Measurements from ENCODE around the gene RAVER1. TPM values are rescaled to one million over a fixed set of nuclear protein-coding genes. Genes with fewer than 3 reads are reported as not detected.
"Not testable (repeated sequence)": the region's sequence is repeated elsewhere in the genome, so short reads cannot be mapped to it uniquely, and the experiment has no call there.

Gene RAVER1
- total RNA-seq, 1 experiment from 2014 or later = 10.6 TPM

DNA sequence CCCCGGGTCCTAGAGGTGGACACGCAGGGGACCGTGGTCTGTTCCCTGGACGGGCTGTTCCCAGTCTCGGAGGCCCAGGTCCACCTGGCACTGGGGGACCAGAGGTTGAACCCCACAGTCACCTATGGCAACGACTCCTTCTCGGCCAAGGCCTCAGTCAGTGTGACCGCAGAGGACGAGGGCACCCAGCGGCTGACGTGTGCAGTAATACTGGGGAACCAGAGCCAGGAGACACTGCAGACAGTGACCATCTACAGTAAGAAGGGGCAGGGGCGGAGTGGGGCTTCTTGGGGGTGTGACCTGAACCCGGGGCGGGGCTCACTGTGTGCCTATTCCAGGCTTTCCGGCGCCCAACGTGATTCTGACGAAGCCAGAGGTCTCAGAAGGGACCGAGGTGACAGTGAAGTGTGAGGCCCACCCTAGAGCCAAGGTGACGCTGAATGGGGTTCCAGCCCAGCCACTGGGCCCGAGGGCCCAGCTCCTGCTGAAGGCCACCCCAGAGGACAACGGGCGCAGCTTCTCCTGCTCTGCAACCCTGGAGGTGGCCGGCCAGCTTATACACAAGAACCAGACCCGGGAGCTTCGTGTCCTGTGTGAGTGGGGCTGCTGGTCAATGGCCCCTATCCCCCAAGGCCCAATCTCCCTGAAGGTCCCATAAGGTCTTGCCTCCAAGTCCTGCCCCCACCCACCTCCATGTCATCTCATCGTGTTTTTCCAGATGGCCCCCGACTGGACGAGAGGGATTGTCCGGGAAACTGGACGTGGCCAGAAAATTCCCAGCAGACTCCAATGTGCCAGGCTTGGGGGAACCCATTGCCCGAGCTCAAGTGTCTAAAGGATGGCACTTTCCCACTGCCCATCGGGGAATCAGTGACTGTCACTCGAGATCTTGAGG lies 49.0 kb downstream of the RAVER1 start:
- in situ Hi-C loops (cut with HindIII; ENCODE audit: low pct_unique_long_range_greater_than_20kb, low sequenced_read_pairs) = no loop called here
- DNase-seq (ENCODE audit: low read depth) = no peak

DNA sequence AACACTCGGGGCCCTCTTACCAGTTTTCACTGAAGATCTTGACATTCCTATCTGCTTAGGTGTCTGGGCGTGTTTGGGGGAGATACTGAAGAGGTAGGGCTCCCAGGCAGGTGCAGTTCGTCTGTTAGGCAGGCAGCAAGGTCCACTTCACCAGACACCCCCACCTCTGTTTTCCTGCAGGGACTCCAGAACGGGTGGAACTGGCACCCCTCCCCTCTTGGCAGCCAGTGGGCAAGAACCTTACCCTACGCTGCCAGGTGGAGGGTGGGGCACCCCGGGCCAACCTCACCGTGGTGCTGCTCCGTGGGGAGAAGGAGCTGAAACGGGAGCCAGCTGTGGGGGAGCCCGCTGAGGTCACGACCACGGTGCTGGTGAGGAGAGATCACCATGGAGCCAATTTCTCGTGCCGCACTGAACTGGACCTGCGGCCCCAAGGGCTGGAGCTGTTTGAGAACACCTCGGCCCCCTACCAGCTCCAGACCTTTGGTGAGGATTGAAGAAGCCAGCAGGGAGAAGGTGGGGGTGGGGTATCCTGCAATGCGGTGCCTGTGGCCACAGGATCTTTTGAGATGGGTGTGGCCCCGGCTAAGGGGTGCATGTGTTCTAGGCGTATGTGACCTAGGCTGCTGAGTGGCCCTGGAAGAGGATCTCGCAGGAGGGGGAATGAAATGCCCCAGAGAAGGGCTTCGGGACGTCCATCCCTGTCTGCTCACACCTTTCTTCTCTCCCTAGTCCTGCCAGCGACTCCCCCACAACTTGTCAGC lies 49.8 kb downstream of the RAVER1 start:
- in situ Hi-C loops (cut with HindIII; ENCODE audit: low pct_unique_long_range_greater_than_20kb, low sequenced_read_pairs) = no loop called here
- no peak for DNase-seq (ENCODE audit: low read depth)

DNA sequence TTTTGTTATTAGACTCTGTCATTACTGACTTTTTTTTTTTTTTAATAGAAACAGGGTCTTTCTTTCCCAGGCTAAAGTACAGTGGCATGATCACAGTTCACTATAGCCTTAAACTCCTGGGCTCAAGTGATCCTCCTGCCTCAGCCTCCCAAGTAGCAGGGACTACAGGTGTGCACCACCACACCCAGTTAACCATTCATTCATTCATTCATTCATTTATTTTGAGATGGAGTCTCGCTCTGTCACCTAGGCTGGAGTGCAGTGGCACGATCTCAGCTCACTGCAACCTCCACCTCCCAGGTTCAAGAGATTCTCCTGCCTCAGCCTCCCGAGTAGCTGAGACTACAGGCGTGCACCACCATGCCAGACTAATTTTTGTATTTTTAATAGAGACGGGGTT lies 51.3 kb downstream of the RAVER1 start:
- DNase-seq (ENCODE audit: low read depth); in situ Hi-C loops (cut with HindIII; ENCODE audit: low pct_unique_long_range_greater_than_20kb, low sequenced_read_pairs): not testable (repeated sequence)

DNA sequence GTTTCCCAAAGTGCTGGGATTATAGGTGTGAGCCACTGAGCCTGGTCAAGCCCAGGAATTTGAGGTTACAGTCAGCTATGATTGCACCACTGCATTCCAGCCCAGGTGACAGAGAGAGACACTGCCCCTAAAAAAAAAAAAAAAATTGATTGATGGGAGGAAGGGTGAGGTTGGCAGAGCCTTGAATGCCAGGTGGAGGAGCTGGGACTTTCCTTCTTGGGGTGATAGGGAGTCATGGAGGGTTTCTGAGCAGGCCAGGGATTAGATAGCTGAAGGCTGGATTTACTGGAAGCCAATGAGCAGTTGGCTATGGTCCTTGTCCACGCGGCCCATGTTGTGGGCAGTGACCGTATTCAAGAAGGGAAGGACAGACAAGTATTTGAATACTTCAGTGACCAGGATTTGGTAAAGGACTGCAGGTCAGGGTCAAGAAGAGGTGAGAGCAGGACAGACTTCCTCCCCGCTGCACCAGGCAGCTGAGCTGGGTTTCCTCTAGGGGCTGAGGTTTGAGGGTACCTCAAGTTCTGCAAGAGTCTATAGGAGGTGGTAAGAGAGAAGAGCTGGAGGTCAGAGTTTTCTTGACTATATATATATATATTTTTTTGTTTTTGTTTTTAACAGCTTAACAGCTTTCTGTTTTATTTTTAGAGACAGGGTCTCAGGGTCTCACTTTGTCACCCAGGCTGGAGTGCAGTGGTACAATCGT lies 53.4 kb downstream of the RAVER1 start:
- DNase-seq (ENCODE audit: low read depth) = no peak
- in situ Hi-C loops (cut with HindIII; ENCODE audit: low pct_unique_long_range_greater_than_20kb, low sequenced_read_pairs) = no loop called here

DNA sequence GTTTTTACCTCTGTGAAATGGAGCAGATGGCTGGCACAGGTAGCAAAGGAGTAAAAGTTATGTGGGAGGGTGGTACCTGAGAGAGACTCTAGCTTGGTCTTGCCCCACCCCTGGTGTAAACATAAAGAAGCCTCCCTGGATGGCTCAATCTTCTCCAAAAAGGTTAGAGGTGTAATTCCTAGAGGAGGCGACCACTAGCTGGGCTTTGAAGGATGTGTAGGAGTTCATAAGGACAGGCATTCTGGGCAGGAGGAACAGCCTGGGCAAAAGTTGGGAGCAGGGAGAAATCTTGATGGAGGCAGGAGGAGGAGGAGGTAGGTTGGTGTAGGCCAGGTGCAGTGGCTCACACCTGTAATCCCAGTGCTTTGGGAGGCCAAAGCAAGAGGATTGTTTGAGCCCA lies 54.4 kb downstream of the RAVER1 start:
- in situ Hi-C loops (cut with HindIII; ENCODE audit: low pct_unique_long_range_greater_than_20kb, low sequenced_read_pairs) = no loop called here
- no peak for DNase-seq (ENCODE audit: low read depth)

DNA sequence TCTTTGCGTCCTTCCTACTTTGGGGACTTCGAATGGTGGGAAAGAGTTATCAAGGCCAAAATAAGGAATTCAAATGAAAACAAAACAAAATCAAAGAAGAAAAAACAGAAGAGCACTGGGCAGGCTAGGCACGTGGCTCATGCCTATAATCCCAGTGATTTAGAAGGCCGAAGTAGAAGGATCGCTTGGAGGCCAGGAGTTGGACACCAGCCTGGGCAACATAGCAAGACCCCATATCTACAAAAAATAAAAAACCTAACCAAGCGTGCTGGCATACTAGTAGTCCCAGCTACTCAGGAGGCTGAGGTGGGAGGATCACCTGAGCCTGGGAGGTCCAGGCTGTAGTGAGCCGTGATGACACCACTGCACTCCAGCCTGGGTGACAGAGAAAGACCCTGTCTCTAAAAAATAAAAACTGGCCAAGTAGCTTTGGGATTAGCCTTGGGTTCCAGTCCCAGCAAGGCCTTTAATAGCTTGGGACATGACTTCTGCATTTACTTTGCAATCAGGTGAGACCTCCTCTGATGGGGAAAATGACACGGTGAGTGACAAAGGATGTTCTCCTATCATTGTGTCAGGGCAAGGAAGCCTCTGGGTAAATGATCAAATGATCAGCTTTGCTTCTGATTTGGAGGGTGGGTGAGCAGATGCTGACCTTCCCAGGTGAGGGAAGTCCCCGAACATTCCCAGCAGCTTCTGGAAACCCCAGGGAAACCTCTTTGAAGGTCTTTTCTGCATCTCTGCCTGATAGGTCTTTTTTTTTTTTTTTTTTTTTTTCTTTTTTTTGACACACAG lies 55.3 kb downstream of the RAVER1 start:
- in situ Hi-C loops (cut with HindIII; ENCODE audit: low pct_unique_long_range_greater_than_20kb, low sequenced_read_pairs) = no loop called here
- no peak for DNase-seq (ENCODE audit: low read depth)

DNA sequence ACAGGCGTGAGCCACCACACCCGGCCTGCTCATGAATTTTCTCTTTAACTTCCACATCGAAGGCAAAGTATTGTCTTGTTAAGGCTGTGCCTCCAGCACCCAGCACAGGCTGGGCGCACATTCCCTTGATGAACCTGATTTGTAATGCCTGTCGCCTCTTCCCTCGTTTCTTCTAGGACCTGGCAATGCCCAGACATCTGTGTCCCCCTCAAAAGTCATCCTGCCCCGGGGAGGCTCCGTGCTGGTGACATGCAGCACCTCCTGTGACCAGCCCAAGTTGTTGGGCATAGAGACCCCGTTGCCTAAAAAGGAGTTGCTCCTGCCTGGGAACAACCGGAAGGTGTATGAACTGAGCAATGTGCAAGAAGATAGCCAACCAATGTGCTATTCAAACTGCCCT lies 58.7 kb downstream of the RAVER1 start:
- DNase-seq (ENCODE audit: low read depth) = no peak
- in situ Hi-C loops (cut with HindIII; ENCODE audit: low pct_unique_long_range_greater_than_20kb, low sequenced_read_pairs) = no loop called here

DNA sequence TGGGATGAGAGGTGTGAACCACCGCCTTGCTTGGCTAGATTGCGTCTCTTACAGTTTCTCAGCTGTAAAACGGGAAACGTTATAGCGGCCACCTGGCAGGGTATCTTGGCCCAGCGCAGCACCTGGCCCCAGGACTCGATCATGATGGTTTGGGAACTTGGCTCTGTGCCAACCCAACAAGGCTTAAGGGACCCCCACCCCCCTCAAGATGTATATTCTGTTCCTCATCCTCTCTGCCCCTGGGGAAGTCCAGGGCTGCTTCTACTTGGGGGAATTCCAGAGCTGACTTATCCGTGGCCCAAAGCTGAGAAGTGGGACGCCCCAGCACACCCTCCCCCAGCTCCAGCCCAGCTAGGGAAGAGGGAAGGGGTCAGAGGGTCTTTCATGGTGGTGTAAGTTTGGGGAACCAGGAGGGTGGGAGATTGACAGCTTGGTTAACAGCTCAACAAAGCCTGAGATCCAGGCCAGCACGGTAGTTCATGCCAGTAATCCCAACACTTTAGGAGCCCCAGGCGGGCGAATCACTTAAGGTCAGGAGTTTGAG lies 61.7 kb downstream of the RAVER1 start:
- in situ Hi-C loops (cut with HindIII; ENCODE audit: low pct_unique_long_range_greater_than_20kb, low sequenced_read_pairs) = no loop called here
- no peak for DNase-seq (ENCODE audit: low read depth)

DNA sequence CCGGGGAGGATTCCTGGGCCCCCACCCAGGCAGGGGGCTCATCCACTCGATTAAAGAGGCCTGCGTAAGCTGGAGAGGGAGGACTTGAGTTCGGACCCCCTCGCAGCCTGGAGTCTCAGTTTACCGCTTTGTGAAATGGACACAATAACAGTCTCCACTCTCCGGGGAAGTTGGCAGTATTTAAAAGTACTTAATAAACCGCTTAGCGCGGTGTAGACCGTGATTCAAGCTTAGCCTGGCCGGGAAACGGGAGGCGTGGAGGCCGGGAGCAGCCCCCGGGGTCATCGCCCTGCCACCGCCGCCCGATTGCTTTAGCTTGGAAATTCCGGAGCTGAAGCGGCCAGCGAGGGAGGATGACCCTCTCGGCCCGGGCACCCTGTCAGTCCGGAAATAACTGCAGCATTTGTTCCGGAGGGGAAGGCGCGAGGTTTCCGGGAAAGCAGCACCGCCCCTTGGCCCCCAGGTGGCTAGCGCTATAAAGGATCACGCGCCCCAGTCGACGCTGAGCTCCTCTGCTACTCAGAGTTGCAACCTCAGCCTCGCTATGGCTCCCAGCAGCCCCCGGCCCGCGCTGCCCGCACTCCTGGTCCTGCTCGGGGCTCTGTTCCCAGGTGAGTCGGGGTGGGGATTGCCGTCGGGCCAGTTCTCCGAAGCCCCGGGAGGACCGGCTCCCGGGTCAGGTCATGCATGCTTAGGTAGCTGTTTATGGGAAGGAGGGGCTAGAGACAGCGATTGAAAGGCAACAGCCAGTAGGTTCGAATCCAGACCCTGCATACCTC lies 62.5 kb downstream of the RAVER1 start, which contains the start of gene ICAM1:
Gene ICAM1, plus strand, starts transcription at position 505 of the 779 bp plus-strand sequence. Its CDS starts 40 bp downstream, at position 545.
- in situ Hi-C loops (cut with HindIII; ENCODE audit: low pct_unique_long_range_greater_than_20kb, low sequenced_read_pairs) = no loop called here
- no peak for DNase-seq (ENCODE audit: low read depth)

DNA sequence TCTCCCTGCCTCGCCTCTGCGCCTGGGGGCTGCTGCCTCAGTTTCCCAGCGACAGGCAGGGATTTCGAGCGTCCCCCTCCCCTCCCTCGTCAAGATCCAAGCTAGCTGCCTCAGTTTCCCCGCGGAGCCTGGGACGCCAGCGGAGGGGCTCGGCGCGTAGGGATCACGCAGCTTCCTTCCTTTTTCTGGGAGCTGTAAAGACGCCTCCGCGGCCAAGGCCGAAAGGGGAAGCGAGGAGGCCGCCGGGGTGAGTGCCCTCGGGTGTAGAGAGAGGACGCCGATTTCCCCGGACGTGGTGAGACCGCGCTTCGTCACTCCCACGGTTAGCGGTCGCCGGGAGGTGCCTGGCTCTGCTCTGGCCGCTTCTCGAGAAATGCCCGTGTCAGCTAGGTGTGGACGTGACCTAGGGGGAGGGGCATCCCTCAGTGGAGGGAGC lies 63.1 kb downstream of the RAVER1 start:
- DNase-seq (ENCODE audit: low read depth) = no peak
- in situ Hi-C loops (cut with HindIII; ENCODE audit: low pct_unique_long_range_greater_than_20kb, low sequenced_read_pairs) = no loop called here

DNA sequence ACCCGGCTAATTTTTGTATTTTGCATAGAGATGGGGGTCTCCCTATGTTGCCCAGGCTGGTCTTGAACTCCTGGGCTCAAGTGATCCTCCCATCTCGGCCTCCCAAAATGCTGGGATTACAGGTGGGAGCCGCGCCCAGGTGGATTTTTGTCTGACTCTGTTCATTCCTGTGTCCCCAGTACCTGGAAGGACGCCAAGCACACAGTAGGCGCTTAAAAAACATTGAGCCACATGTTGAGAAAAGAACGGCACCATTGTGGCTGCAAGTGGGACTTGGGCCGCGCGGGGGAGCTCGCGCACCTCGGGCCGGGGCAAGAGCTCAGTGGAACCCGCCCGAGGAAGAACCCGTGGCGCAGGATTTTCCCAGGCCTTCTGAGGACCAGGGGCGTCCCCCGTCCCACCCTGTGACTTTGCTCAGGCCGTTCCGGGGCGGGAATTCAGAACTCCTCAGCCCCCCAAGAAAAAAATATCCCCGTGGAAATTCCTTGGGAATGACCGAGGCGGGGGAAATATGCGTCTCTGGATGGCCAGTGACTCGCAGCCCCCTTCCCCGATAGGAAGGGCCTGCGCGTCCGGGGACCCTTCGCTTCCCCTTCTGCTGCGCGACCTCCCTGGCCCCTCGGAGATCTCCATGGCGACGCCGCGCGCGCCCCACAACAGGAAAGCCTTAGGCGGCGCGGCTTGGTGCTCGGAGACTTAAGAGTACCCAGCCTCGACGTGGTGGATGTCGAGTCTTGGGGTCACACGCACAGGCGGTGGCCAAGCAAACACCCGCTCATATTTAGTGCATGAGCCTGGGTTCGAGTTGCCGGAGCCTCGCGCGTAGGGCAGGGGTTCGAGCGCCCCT lies 63.8 kb downstream of the RAVER1 start:
- in situ Hi-C loops (cut with HindIII; ENCODE audit: low pct_unique_long_range_greater_than_20kb, low sequenced_read_pairs) = no loop called here
- DNase-seq (ENCODE audit: low read depth) = peak; percentile 37

DNA sequence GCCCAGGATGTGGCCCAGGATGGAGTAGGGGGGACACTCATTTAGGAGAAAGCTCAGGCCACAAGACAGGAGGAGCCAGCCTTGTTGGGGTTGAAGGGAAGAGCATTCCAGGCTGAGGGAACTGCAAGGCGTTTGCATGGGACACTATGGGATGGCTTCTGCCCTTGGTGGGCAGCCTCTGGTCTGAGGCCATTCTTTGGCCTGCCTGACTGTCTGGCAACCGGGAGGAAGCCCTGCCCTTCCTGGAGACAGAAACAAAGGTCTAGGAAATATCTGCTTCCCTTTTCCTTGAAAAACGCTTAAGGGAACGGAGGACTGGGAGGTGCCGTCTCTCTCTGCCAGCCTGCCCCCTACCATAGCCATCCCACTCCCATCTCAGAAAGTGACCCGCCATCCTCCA lies 65.3 kb downstream of the RAVER1 start:
- in situ Hi-C loops (cut with HindIII; ENCODE audit: low pct_unique_long_range_greater_than_20kb, low sequenced_read_pairs) = no loop called here
- no peak for DNase-seq (ENCODE audit: low read depth)

DNA sequence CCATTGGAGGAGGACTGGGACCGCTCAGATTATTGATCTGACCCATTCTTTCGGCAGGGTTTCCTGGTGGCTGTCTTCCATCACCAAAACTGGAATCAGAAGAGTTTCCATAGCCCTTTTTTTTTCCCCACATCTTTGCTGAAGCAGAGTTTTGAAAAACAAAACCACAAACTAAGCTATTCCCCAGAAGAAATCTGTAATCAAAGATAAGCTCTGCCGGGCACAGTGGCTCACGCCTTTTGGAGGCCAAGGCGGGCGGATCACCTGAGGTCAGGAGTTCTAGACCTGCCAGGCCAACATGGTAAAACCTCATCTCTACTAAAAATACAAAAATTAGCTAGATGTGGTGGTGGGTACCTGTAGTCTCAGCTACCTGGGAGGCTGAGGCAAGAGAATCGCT lies 66.6 kb downstream of the RAVER1 start:
- in situ Hi-C loops (cut with HindIII; ENCODE audit: low pct_unique_long_range_greater_than_20kb, low sequenced_read_pairs) = no loop called here
- DNase-seq (ENCODE audit: low read depth) = no peak

All from Caki2 (cell line).